ENCODE measurements around the gene MYADML2. TPM values are rescaled to one million over a fixed set of nuclear protein-coding genes. Genes with fewer than 3 reads are reported as not detected.

The MYADML2 gene, protein sequence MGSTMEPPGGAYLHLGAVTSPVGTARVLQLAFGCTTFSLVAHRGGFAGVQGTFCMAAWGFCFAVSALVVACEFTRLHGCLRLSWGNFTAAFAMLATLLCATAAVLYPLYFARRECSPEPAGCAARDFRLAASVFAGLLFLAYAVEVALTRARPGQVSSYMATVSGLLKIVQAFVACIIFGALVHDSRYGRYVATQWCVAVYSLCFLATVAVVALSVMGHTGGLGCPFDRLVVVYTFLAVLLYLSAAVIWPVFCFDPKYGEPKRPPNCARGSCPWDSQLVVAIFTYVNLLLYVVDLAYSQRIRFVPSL
- not detected in 2 replicates for total RNA-seq

DNA sequence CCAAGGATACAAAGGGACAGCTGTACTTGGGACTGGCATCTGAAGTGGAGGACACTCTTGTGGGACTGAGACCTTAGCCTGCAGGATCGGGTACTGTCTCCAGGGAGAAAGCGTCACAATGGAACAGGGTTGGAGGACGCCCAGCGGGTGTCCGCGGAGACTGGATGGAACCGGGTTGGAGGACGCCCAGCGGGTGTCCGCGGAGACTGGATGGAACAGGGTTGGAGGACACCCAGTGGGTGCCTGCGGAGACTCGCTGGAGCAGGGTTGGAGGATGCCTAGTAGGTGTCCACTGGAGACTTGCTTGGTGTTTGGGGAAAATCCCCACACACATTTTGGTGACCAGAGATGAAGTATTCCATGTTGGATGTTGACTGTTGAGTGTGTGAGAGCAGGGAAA lies at the start of gene MYADML2:
Gene MYADML2 (minus strand): TSS at position 45 of the 400 bp plus-strand sequence. CDS start 5,492 bp downstream, outside the sequence.

DNA sequence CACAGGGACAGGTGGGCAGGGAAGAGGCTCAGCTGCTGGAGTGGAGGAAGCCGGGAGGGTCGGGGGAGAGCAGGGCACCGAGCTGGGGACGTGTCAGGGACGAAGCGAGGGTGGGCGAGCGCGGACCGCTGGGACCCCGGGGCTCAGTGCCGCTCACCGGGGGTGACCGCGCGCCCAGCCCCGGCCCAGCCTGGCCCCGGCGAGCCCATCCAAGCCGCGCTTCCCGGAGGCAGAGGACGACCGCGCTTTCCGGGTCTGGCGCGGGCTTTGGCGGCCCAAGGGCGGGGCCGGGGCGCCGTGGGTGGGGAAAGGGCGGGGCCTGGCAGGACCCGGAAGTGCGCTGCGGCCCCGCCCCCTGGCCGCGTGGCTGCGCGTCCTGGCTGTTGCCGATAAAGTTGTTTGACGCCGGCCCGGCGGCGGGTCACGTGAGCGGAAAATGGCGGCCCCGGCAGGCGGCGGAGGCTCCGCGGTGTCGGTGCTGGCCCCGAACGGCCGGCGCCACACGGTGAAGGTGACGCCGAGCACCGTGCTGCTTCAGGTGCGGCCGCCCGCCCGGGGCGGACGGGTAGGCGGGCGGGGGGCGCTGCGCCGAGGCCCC lies 30.3 kb upstream of the MYADML2 start, which contains the start of gene ASPSCR1:
Gene ASPSCR1 (plus strand): TSS at position 419 of the 598 bp plus-strand sequence. CDS start 18 bp downstream, at position 437.

DNA sequence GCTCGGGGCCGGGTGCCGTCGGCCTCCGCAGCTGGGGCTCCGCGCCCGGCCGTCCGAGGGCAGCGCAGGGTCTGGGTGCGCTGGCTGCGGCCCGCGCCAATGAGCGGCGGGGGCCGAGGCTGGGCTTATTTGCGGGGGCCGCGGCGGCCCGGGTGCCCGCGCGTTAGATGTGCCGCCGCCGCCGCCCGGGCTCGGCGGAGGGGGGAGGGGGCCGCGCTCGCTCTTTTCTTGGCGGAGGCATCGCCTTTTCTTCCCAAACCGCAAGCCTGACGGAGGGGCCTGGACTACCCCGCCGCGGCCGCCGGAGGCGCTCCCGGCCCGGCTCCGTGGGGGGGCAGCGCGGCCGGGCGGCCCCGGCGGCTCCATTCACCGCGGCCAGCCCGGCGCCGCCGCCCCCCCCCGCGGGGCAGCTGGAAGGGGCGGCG lies 14.1 kb upstream of the MYADML2 start, which contains the start of gene NOTUM:
Gene NOTUM (minus strand): TSS at position 101 of the 425 bp plus-strand sequence. CDS start 278 bp downstream, outside the sequence.

DNA sequence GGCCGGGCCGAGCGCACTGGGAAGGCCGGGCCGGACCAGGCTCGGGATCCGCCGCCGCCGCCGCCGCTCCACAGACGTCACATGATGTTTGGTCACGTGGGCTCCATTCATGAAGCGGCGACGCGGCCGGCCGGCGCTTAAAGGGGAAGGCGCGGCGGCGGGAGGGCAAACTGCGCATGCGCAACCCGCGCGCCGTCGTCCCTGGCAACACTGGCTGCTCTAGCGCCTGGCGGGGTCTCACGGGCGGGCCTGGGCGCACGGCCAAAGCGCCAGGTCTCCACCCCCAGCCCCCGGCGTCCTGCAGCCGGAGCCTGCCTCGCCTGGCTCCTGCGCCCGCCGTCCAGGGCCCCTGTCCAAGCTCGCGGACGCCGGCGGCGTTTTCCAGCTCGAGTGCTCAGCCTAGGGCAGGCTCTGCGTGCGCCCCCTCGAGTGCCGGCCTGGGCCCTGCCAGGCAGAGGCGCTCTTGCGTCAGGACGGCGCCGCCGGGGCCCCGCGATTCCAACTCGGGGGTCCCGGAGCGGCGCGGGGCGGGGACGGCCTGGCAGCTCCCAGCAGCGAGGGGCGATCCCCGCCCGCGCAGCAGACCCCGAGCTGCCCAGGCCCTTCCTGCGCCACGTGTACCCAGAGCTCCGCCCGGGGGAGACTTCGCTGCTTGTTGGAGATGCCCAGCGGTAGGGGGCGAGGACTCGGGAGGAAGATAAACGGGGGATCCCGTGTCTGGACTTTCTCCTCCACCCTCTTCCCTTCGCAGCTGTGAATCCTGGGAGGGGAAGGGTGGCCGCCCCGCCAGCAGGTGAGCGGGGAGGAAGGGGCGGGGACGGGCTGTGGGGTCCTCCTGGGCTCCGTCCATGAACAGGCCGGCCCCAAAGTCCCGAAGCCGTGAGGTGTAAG lies 19.1 kb downstream of the MYADML2 start, which contains the start of gene MAFG:
Gene MAFG (minus strand): TSS at position 83 of the 891 bp plus-strand sequence. CDS start 4,550 bp downstream, outside the sequence.

DNA sequence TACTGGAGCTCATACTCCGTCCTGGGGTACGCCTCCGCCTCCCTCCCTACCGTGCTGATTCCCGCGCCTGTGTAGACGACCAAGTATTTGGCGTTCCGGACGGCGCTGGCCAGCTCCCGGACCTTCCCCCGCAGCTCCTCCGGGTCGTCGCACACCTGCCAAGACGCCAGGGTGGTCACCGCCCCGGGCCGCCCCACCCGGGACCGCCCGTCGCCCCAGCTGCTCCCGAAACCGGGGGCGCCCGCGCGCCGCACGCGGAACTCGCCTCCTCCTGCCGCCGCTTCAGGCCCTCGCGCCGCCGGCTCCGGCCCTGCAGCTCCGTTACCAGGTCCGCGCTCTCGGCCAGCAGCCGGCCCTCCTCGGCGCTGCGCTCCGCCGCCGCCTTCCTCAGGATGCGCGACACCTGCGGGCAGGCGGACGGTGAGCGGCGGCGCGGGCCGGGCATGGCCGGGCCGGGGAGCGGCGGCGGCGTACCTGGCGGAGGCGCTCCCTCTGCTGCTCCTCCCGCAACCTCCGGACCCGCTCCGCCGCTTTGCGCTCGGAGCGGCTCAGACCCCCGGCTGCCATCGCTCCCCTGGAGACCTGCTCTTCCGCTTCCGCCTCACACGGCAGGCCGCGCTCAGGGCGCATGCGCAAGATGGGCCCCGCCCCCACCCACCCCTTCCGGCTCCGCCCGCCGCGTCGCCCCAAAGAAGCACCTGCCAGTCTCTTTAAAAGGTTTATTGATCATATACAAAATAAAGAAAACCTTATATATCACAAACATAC lies 29.3 kb downstream of the MYADML2 start, which contains the start of gene SIRT7:
Gene SIRT7 (minus strand): TSS at position 612 of the 768 bp plus-strand sequence. CDS start 45 bp downstream, at position 567.

DNA sequence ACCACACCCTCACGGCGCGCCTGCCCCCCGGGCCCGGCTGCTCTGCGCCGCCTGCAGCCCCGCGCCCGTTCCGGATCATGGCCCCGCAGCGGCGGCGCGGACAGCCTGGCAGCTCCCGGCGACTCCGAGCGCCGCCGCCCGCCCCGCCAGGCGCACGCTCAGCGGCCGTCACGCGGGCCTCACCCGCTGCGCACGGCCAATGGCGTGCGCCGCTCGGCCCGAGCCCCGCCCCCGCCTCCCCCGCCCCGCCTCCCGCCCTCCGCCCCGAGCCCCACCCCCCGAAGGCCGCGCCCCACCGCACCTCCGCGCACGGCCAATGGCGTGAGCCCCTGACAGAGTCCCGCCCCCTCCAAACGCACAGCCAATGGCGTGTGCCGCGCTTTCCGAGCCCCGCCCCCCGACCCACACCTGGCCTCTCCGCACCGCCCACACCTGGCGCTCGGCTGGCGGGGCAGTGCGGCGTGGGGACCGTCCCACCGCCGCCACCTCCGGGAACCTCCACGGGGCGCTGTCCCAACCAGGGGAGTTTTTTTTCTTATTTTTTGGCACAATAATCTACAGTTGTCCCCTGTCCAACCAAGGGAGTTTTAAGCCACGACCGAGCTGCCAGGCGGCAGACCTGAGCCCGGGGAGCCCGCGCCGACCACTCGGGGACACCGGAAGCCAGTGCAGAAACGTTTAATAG lies 35.6 kb downstream of the MYADML2 start, which contains the start of gene PCYT2:
Gene PCYT2 (minus strand): TSS at position 123 of the 685 bp plus-strand sequence. CDS start 44 bp downstream, at position 79.

DNA sequence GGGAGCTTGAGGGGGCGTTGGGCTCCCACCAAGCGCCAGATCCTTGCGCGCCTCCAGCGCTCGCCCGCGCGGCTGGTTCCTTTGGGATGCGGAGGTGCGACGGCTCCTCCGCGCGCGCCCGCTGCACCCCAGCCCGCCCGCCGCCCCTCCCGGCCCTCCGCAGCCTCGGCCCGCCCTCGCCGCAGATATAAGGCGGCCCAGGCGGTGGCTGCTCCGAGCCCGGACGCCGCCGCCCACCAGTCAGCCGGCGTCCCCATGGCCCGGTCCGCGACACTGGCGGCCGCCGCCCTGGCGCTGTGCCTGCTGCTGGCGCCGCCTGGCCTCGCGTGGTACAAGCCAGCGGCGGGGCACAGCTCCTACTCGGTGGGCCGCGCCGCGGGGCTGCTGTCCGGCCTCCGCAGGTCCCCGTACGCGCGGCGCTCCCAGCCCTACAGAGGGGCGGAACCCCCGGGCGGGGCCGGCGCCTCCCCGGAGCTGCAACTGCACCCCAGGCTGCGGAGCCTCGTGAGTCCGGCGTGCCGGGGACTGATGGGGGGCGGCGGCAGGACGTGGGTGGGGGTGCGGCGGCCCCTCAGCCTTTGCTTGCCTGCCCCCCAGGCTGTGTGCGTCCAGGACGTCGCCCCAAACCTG lies 44.9 kb downstream of the MYADML2 start, which contains the start of gene NPB:
Gene NPB (plus strand): TSS at position 216 of the 630 bp plus-strand sequence. CDS start 40 bp downstream, at position 256.

Other genes starting within 250 kb of the MYADML2 start
- gene MRPL12, start 243.9 kb downstream of the MYADML2 start, total RNA-seq = 45.7 and 65.5 TPM in 2 replicates
- gene SLC25A10, start 234.9 kb downstream of the MYADML2 start, total RNA-seq = 11.8 and 12.3 TPM in 2 replicates
- gene GCGR, start 143.1 kb downstream of the MYADML2 start, total RNA-seq = not detected in 2 replicates
- 79.1 and 107 TPM in 2 replicates for gene MCRIP1, start 113.9 kb downstream of the MYADML2 start, total RNA-seq
- not detected in 2 replicates for gene PPP1R27, start 112.2 kb downstream of the MYADML2 start, total RNA-seq
- 3,334 and 3,459 TPM in 2 replicates for gene P4HB, start 86.7 kb downstream of the MYADML2 start, total RNA-seq
- 303 and 339 TPM in 2 replicates for gene ARHGDIA, start 75.9 kb downstream of the MYADML2 start, total RNA-seq
- 55.6 and 108 TPM in 2 replicates for gene ALYREF, start 55.6 kb downstream of the MYADML2 start, total RNA-seq
- 195 and 225 TPM in 2 replicates for gene ANAPC11, start 55.5 kb downstream of the MYADML2 start, total RNA-seq
- 6.6 TPM in 1 of 2 replicates, not detected in the other for gene NPB, start 45.0 kb downstream of the MYADML2 start, total RNA-seq
- gene PCYT2, start 35.8 kb downstream of the MYADML2 start, total RNA-seq = 28.3 and 50.5 TPM in 2 replicates
- gene SIRT7, start 29.1 kb downstream of the MYADML2 start, total RNA-seq = 13.1 and 14.3 TPM in 2 replicates
- 12.8 and 18.1 TPM in 2 replicates for gene MAFG, start 19.5 kb downstream of the MYADML2 start, total RNA-seq
- gene PYCR1, start 9.9 kb downstream of the MYADML2 start, total RNA-seq = 155 and 219 TPM in 2 replicates
- not detected in 2 replicates for gene NOTUM, start 14.0 kb upstream of the MYADML2 start, total RNA-seq
- 14.3 and 17.8 TPM in 2 replicates for gene ASPSCR1, start 30.4 kb upstream of the MYADML2 start, total RNA-seq
- gene CENPX, start 75.6 kb upstream of the MYADML2 start, total RNA-seq = 69.9 and 77.9 TPM in 2 replicates
- 7.9 and 8.8 TPM in 2 replicates for gene LRRC45, start 76.1 kb upstream of the MYADML2 start, total RNA-seq
- 32.6 and 38.8 TPM in 2 replicates for gene RAC3, start 84.4 kb upstream of the MYADML2 start, total RNA-seq
- gene DCXR, start 90.5 kb upstream of the MYADML2 start, total RNA-seq = 83.4 and 156 TPM in 2 replicates
- 34.7 and 43.7 TPM in 2 replicates for gene RFNG, start 104.6 kb upstream of the MYADML2 start, total RNA-seq
- gene GPS1, start 104.7 kb upstream of the MYADML2 start, total RNA-seq = 91.0 and 91.7 TPM in 2 replicates
- gene DUS1L, start 118.6 kb upstream of the MYADML2 start, total RNA-seq = 33.0 and 34.7 TPM in 2 replicates
- 80.9 and 170 TPM in 2 replicates for gene FASN, start 151.0 kb upstream of the MYADML2 start, total RNA-seq

Data from cardiac atrium fibroblast (primary cell).